ENCODE measurements around the gene CRB3. TPM values are rescaled to one million over a fixed set of nuclear protein-coding genes. Genes with fewer than 3 reads are reported as not detected.

The CRB3 gene
- total RNA-seq, 2 experiments from 2014 or later, result 7.9 to 9.4 TPM

DNA sequence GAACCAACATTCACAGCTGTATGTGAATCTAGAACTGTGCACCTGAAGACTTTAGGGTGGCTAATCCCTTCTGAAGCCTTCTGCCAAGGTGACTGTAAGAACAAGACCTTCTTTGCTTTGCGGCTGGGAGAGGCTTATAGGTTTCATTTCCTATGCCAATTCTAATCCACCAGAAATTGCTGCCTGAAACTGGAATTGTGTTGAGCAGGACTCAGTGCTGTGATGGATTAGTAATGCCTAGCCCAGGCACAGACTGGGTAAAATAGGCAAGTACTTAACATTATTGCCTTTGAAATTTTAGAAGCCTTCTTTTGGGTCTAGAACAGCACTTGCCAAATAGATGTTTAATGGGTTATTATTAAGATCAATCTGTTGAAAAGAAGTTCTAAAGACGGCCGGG, 16.0 kb upstream of the CRB3 start:
- POLR2A ChIA-PET, result no interaction called here

DNA sequence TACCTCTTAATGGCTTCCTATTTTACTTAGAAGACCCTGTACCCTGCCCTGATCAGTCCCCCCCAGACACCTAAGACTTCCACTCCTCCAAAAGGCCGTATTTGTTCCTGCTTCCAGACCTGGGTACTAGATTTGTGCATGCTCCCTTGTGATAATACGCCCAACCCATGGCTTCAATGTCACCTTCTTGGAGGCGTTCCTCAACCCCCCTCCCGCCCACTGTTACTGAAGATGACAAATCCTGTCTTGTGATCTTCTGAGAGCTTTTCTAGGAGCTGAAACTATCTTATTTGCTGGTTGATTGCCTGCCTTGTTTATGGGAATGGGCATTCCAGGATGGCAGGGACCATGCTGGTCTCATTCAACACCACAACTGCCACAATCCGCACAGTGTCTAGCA, 13.9 kb upstream of the CRB3 start:
- Histone ChIP-seq H3K9me3 (ENCODE audit: control insufficient read depth in 1 of 2, insufficient read depth in 1 of 2, low read length in 2 of 2) (peaks cover 9 to 12% of the 10 kb centered on the region in 2 experiments), H3K36me3 (ENCODE audit: insufficient read depth, low read length) (peaks cover 13% of the 10 kb centered on the region), H3K27me3 (ENCODE audit: control insufficient read depth in 1 of 2, insufficient read depth in 2 of 2, low read length in 2 of 2) (no peaks in the 10 kb centered on the region), H3K4me3 (ENCODE audit: low read length) (no peak overlapping the region), H3K4me1 (ENCODE audit: insufficient read depth, low read length) (no peaks in the 10 kb centered on the region), H3K27ac (ENCODE audit: low read depth in 1 of 2, low read length in 2 of 2) (no peak overlapping the region)
- Mint-ChIP-seq H3K27ac (no peak overlapping the region), H3K36me3 (ENCODE audit: low read depth) (peaks cover 49% of the 10 kb centered on the region), H3K9me3 (peaks cover 12% of the 10 kb centered on the region), H3K4me1 (ENCODE audit: low read depth) (no peaks in the 10 kb centered on the region), H3K27me3 (no peaks in the 10 kb centered on the region), H3K4me3 (no peak overlapping the region)
- no peak for ATAC-seq (ENCODE audit: poor library complexity)
- TF ChIP-seq CTCF (IDR thresholded peaks at IDR 0.05), result no peak
- POLR2A ChIA-PET, result no interaction called here
- no peak for DNase-seq
- intact Hi-C loops (cut with DNase I, micrococcal nuclease), result no loop called here
- CTCF ChIA-PET, result no interaction called here

More for the DNA sequence above, 16.0 kb upstream of the CRB3 start:
- peaks cover 2% of the 10 kb centered on the region for H3K36me3 ChIP-seq (ENCODE audit: insufficient read depth, low read length)
- no peaks in the 10 kb centered on the region for H3K4me1 ChIP-seq (ENCODE audit: insufficient read depth, low read length)
- H3K4me1 Mint-ChIP-seq (ENCODE audit: low read depth), result no peaks in the 10 kb centered on the region
- no peak overlapping the region for H3K27ac ChIP-seq (ENCODE audit: low read depth in 1 of 2, low read length in 2 of 2)
- peaks cover 2% of the 10 kb centered on the region for H3K9me3 Mint-ChIP-seq
- H3K27me3 ChIP-seq (ENCODE audit: control insufficient read depth in 1 of 2, insufficient read depth in 2 of 2, low read length in 2 of 2), result no peaks in the 10 kb centered on the region
- H3K9me3 ChIP-seq (ENCODE audit: control insufficient read depth in 1 of 2, insufficient read depth in 1 of 2, low read length in 2 of 2), result no peaks in the 10 kb centered on the region
- no peaks in the 10 kb centered on the region for H3K27me3 Mint-ChIP-seq
- intact Hi-C loops (cut with DNase I, micrococcal nuclease), result no loop called here
- CTCF ChIA-PET, result no interaction called here
- no peak for ATAC-seq (ENCODE audit: poor library complexity)
- no peak overlapping the region for H3K4me3 ChIP-seq (ENCODE audit: low read length)
- H3K4me3 Mint-ChIP-seq, result no peak overlapping the region
- no peak overlapping the region for H3K27ac Mint-ChIP-seq
- peaks cover 28% of the 10 kb centered on the region for H3K36me3 Mint-ChIP-seq (ENCODE audit: low read depth)
- DNase-seq, result no peak
- TF ChIP-seq CTCF (IDR thresholded peaks at IDR 0.05), result no peak

DNA sequence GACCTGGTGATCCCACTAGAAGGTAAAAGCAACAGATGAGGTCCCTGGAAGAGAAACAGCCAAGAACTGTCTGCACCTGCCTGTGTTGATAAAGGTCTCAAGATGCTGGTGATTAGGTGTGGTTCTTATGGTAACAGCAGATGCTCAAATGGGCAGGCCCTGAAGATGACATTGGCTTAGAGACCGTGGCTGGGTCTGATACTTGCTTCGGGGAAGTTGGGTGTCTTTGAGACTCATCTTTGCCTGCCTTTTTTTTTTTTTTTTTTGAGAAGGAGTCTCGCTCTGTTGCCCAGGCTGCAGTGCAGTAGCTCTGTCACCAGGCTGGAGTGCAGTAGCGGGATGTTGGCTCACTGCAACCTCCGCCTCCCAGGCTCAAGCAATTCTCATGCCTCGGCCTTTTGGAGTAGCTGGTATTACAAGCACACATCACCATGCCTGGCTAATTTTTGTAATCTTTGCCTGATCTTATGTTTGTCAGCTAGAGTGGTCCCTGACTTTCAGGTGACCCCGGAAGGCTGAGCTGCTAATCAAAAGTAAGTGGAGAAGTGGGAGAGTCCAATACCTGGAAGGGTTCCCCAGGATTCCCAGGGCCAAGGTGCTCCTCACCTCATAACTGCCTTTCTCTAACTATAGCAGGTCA, 12.4 kb upstream of the CRB3 start:
- intact Hi-C loops (cut with DNase I, micrococcal nuclease), result no loop called here
- no peak for TF ChIP-seq CTCF (IDR thresholded peaks at IDR 0.05)
- H3K27me3 ChIP-seq (ENCODE audit: control insufficient read depth in 1 of 2, insufficient read depth in 2 of 2, low read length in 2 of 2), result no peaks in the 10 kb centered on the region
- peaks cover 51% of the 10 kb centered on the region for H3K36me3 Mint-ChIP-seq (ENCODE audit: low read depth)
- CTCF ChIA-PET, result no interaction called here
- H3K36me3 ChIP-seq (ENCODE audit: insufficient read depth, low read length), result peaks cover 13% of the 10 kb centered on the region
- peaks cover 9 to 22% of the 10 kb centered on the region in 2 experiments for H3K9me3 ChIP-seq (ENCODE audit: control insufficient read depth in 1 of 2, insufficient read depth in 1 of 2, low read length in 2 of 2)
- H3K27ac Mint-ChIP-seq, result no peak overlapping the region
- H3K4me1 ChIP-seq (ENCODE audit: insufficient read depth, low read length), result no peaks in the 10 kb centered on the region
- peaks cover 12% of the 10 kb centered on the region for H3K9me3 Mint-ChIP-seq
- no peak for ATAC-seq (ENCODE audit: poor library complexity)
- no peaks in the 10 kb centered on the region for H3K27me3 Mint-ChIP-seq
- H3K4me1 Mint-ChIP-seq (ENCODE audit: low read depth), result no peaks in the 10 kb centered on the region
- no peak overlapping the region for H3K4me3 Mint-ChIP-seq
- no peak overlapping the region for H3K27ac ChIP-seq (ENCODE audit: low read depth in 1 of 2, low read length in 2 of 2)
- H3K4me3 ChIP-seq (ENCODE audit: low read length), result no peak overlapping the region
- POLR2A ChIA-PET, result no interaction called here
- DNase-seq, result no peak

All from CD4-positive, alpha-beta T cell (primary cell).